GM10847 (cell line): Measurements from ENCODE around the gene CLEC2D.

Experiments used
- POLR2A ChIP-seq: IDR thresholded peaks from 2 replicates; pipeline ENCODE4 v1.6.1; 2011; ENCODE audit not compliant: insufficient read length; ENCODE audit errors: extremely low read depth

CLEC2D gene, protein sequence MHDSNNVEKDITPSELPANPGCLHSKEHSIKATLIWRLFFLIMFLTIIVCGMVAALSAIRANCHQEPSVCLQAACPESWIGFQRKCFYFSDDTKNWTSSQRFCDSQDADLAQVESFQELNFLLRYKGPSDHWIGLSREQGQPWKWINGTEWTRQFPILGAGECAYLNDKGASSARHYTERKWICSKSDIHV

GRCh38 chr12:9669534-9669933 lies at the start of gene CLEC2D:
Gene CLEC2D, plus strand, starts transcription at chr12:9669713. Its CDS starts 22 bp downstream, at chr12:9669735.
- no peak for TF ChIP-seq POLR2A

DNA sequence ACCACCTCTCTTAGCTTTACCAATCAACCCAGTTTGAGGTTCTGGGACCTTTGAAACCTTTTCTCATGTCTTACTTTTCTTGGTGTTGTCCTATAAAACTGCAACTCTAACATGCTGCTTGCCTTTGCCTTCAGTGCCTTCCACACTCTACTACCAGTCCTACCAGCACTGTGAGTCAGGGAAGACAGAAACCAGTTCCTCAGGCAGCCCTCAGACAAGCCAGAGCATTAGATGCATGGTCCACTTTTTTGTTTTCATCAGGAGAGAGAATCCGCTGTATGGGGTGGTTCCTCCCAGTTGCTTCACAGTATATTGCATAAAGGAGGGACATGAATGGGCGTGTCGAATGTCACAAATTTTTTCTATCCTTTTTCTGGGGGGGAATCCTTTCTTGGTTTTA lies 44.5 kb upstream of the CLEC2D start:
- no peak for TF ChIP-seq POLR2A

DNA sequence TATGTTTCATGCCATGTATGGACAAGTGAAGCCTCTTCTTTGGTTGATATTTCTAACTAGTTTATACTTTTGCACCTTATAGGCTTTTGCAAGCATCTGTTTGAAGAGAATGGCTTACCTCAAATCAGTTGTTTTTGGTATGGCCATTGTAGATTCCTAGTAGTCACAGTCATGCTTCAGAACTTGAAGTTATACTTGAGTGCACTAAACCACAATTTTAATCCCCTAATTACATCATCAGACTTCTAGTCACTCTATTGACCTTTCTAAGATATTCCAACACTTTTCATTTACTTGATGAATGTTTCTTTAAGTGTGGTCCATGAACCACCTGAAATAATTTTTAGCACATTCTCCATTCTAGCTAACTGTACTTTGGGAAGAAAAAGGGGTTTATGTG lies 43.2 kb upstream of the CLEC2D start:
- TF ChIP-seq POLR2A: no peak

DNA sequence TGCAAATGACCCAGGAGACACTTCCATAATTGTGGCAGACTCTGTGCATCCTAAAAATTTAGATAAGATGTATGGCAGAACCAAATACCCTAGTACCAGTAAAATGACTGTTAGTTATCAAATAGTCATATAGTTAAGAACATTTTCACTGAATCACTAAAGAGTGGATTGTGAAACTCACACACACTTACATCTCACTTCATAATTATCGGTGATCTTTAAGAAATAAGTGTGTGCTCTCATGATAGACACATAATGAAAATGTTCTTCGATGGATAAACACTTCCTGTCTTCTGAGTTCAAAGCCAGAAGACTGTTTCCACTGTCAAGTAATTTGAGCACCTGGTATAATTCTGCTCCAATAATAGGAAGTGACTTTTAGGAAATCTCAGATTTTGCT lies 42.7 kb upstream of the CLEC2D start:
- no peak for TF ChIP-seq POLR2A

DNA sequence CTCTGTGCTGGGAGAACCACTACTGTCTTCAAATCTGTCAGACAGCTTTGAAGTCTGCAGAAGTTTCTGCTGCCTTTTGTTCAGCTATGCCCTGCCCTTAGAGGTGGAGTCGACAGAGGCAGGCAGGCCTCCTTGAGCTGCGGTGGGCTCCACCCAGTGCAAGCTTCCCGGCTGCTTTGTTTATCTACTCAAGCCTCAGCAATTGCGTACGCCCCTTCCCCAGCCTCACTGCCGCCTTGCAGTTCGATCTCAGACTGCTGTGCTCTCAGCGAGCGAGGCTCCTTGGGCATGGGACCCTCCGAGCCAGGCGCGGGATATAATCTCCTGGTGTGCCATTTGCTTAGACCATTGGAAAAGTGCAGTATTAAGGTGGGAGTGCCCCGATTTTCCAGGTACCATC lies 36.7 kb upstream of the CLEC2D start:
- no peak for TF ChIP-seq POLR2A

GRCh38 chr12:9634177-9634803 lies 35.2 kb upstream of the CLEC2D start:
- TF ChIP-seq POLR2A: no peak

GRCh38 chr12:9634969-9635754 lies 34.4 kb upstream of the CLEC2D start:
- TF ChIP-seq POLR2A: no peak

GRCh38 chr12:9636150-9636850 lies 33.2 kb upstream of the CLEC2D start:
- TF ChIP-seq POLR2A: no peak

- no peak for TF ChIP-seq POLR2A
Observed at GRCh38 chr12:9636851-9637206, 32.7 kb upstream of the CLEC2D start.

GRCh38 chr12:9640024-9640423 lies 29.5 kb upstream of the CLEC2D start:
- no peak for TF ChIP-seq POLR2A

GRCh38 chr12:9642606-9643265 lies 26.8 kb upstream of the CLEC2D start:
- TF ChIP-seq POLR2A: no peak

DNA sequence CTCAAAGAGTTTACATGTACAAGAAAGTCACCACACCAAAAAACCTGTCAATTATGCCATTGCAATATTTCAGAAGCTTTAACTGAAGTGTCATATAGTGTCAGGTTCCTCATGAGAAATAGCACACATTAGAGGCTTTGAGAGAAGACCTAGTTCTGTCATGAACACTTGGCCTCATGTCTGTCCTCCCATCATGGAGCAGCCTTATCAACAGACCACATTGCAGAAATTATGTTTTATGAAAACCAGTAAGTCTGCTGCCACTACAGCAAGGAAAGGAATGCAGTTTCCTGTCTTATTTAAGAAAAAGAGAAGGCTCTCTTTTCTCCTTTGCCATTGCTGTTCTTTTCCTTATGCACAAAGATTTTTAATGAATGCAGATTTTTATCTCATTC lies 26.2 kb upstream of the CLEC2D start:
- no peak for TF ChIP-seq POLR2A

GRCh38 chr12:9646794-9647781 lies 22.4 kb upstream of the CLEC2D start:
- no peak for TF ChIP-seq POLR2A
